SU-DHL-6 (cell line): ENCODE measurements around the gene RNF150.

Experiments used
- H2AFZ ChIP-seq: fragments of 200-600 bp; sonication (generic); 2 replicates; pipeline ENCODE4 v1.6.1; 2014; ENCODE audit warnings: low read depth, mild to moderate bottlenecking, moderate library complexity, mixed read lengths, antibody characterized with exemption, low read length; ENCODE audit not compliant: severe bottlenecking
- H3F3A ChIP-seq: fragments of 200-600 bp; shearing (Covaris generic); 2 replicates; pipeline ENCODE4 v1.6.0; 2016; ENCODE audit warnings: antibody characterized with exemption, mild to moderate bottlenecking; ENCODE audit not compliant: insufficient read depth
- H3K27ac ChIP-seq: fragments of 200-600 bp; sonication (generic); 2 replicates; pipeline ENCODE4 v1.5.1; 2016; ENCODE audit warnings: low read depth, mild to moderate bottlenecking, low read length, moderate library complexity, mixed read lengths
- H3K27me3 ChIP-seq: fragments of 200-600 bp; sonication (generic), shearing (Covaris generic); 2 replicates; pipeline ENCODE4 v1.6.0; 2014; ENCODE audit warnings: mild to moderate bottlenecking, low read length
- H3K36me3 ChIP-seq: fragments of 200-600 bp; sonication (generic); 2 replicates; pipeline ENCODE4 v1.6.1; 2014; ENCODE audit warnings: mild to moderate bottlenecking, low read length, mixed read lengths
- H3K4me2 ChIP-seq: fragments of 300-600, 200-600 bp; shearing (Covaris generic), sonication (generic); 2 replicates; pipeline ENCODE4 v1.6.0; 2014; ENCODE audit warnings: low read length, low read depth, mild to moderate bottlenecking; ENCODE audit not compliant: poor library complexity, severe bottlenecking
- H3K4me3 ChIP-seq: fragments of 200-600 bp; sonication (generic); 2 replicates; pipeline ENCODE4 v1.5.1; 2014; ENCODE audit warnings: antibody characterized with exemption, low read length, mild to moderate bottlenecking, mixed read lengths; ENCODE audit not compliant: insufficient read depth, poor library complexity, severe bottlenecking
- H3K79me2 ChIP-seq: fragments of 200-600 bp; sonication (generic); 2 replicates; pipeline ENCODE4 v1.6.1; 2014; ENCODE audit warnings: mild to moderate bottlenecking, low read length, moderate library complexity; ENCODE audit not compliant: insufficient read depth
- H3K9ac ChIP-seq: fragments of 200-600 bp; sonication (generic); 2 replicates; pipeline ENCODE4 v1.7.0; 2014; ENCODE audit warnings: mild to moderate bottlenecking, low read length
- H3K9me2 ChIP-seq: fragments of 200-600 bp; sonication (generic); replicated peaks from 2 replicates; pipeline ENCODE4 v1.6.1; 2014; ENCODE audit warnings: low read length; ENCODE audit not compliant: insufficient read depth
- H3K9me3 ChIP-seq: fragments of 200-600 bp; sonication (generic); 2 replicates; pipeline ENCODE4 v1.6.1; 2014; ENCODE audit warnings: low read length, mixed read lengths; ENCODE audit not compliant: insufficient read depth
- H4K20me1 ChIP-seq: fragments of 200-600 bp; sonication (generic); 2 replicates; pipeline ENCODE4 v1.6.1; 2014; ENCODE audit warnings: low read depth, mild to moderate bottlenecking, antibody characterized with exemption, low read length, moderate library complexity, mixed read lengths
- CTCF ChIP-seq: fragments of 200-600 bp; sonication (generic); IDR thresholded peaks from one replicate; pipeline ENCODE4 v1.5.1; 2017; ENCODE audit warnings: antibody characterized with exemption, mild to moderate bottlenecking, low read length, moderate library complexity; ENCODE audit not compliant: insufficient read depth, poor library complexity, severe bottlenecking
- EZH2phosphoT487 ChIP-seq: fragments of 200-600 bp; sonication (generic), shearing (Covaris generic); conservative IDR thresholded peaks from 2 replicates; pipeline ENCODE4 v1.6.1; 2018; ENCODE audit warnings: mild to moderate bottlenecking, antibody characterized with exemption, low read length, moderate library complexity, mixed read lengths

Gene RNF150

GRCh38 chr4:140969296-140969695 is 164.0 kb downstream of the RNF150 start:
- no peaks in the 10 kb centered on the region for H3K9me2 ChIP-seq
- TF ChIP-seq CTCF: no peak
- no peak for TF ChIP-seq EZH2phosphoT487

GRCh38 chr4:140968371-140968770 is 164.9 kb downstream of the RNF150 start:
- Histone ChIP-seq H4K20me1 (no peaks in the 10 kb centered on the region), H3K9ac (no peak overlapping the region), H3K36me3 (no peaks in the 10 kb centered on the region), H3K27me3 (no peaks in the 10 kb centered on the region), H3K9me2 (no peaks in the 10 kb centered on the region), H3K27ac (no peak overlapping the region), H3K4me2 (no peak overlapping the region), H3K9me3 (no peaks in the 10 kb centered on the region), H3K4me3 (no peak overlapping the region), H3K79me2 (no peaks in the 10 kb centered on the region), H2AFZ (no peak overlapping the region), H3F3A (no peaks in the 10 kb centered on the region)
- TF ChIP-seq CTCF (no peak), EZH2phosphoT487 (no peak)

More at GRCh38 chr4:140969296-140969695, 164.0 kb downstream of the RNF150 start:
- Histone ChIP-seq H4K20me1 (no peaks in the 10 kb centered on the region), H2AFZ (no peak overlapping the region), H3K79me2 (no peaks in the 10 kb centered on the region), H3K36me3 (no peaks in the 10 kb centered on the region), H3K27me3 (no peaks in the 10 kb centered on the region), H3K4me2 (no peak overlapping the region), H3F3A (no peaks in the 10 kb centered on the region), H3K4me3 (no peak overlapping the region), H3K9ac (no peak overlapping the region), H3K27ac (no peak overlapping the region), H3K9me3 (no peaks in the 10 kb centered on the region)

GRCh38 chr4:140963883-140964282 is 169.4 kb downstream of the RNF150 start:
- Histone ChIP-seq H3K4me2 (no peak overlapping the region), H3K27ac (no peak overlapping the region), H3F3A (no peaks in the 10 kb centered on the region), H3K4me3 (no peak overlapping the region), H3K36me3 (no peaks in the 10 kb centered on the region), H3K27me3 (no peaks in the 10 kb centered on the region), H3K79me2 (no peaks in the 10 kb centered on the region), H3K9me2 (no peaks in the 10 kb centered on the region), H3K9me3 (no peaks in the 10 kb centered on the region), H2AFZ (no peak overlapping the region), H4K20me1 (no peaks in the 10 kb centered on the region), H3K9ac (no peak overlapping the region)
- no peak for TF ChIP-seq CTCF
- TF ChIP-seq EZH2phosphoT487: no peak

- Histone ChIP-seq H3F3A (no peaks in the 10 kb centered on the region), H3K9me3 (no peaks in the 10 kb centered on the region), H3K36me3 (no peaks in the 10 kb centered on the region), H3K4me3 (no peak overlapping the region), H3K27me3 (no peaks in the 10 kb centered on the region), H3K9me2 (no peaks in the 10 kb centered on the region), H2AFZ (no peak overlapping the region), H3K9ac (no peak overlapping the region), H4K20me1 (no peaks in the 10 kb centered on the region), H3K79me2 (no peaks in the 10 kb centered on the region), H3K4me2 (no peak overlapping the region), H3K27ac (no peak overlapping the region)
- TF ChIP-seq EZH2phosphoT487 (no peak), CTCF (no peak)
Observed at GRCh38 chr4:140955641-140956040, 177.6 kb downstream of the RNF150 start.
